HK-2 (cell line): ENCODE data around the gene ARSD.
"Not testable (repeated sequence)": the region's sequence is repeated elsewhere in the genome, so short reads cannot be mapped to it uniquely, and the experiment has no call there.

ENCODE experiments used
- DNase-seq: peaks from one replicate; pipeline ENCODE4 v3.0.0-alpha.2; 2018; ENCODE audit not compliant: unreplicated experiment

Gene ARSD

GRCh38 chrX:2892816-2893215, 36.3 kb downstream of the ARSD start:
- no peak for DNase-seq

GRCh38 chrX:2890536-2891460, 38.3 kb downstream of the ARSD start:
- not testable (repeated sequence) for DNase-seq

GRCh38 chrX:2889706-2890490, 39.2 kb downstream of the ARSD start:
- not testable (repeated sequence) for DNase-seq

GRCh38 chrX:2889045-2889605, 40.0 kb downstream of the ARSD start:
- DNase-seq, result no peak

GRCh38 chrX:2888309-2888708, 40.8 kb downstream of the ARSD start:
- DNase-seq, result no peak

- no peak for DNase-seq
These were observed 45.4 kb downstream of the ARSD start for GRCh38 chrX:2883770-2884169.

GRCh38 chrX:2879670-2880069, 49.5 kb downstream of the ARSD start:
- no peak for DNase-seq

GRCh38 chrX:2878563-2878962, 50.6 kb downstream of the ARSD start:
- no peak for DNase-seq

- no peak for DNase-seq
These were observed 53.2 kb downstream of the ARSD start for GRCh38 chrX:2875798-2876399.

GRCh38 chrX:2875136-2875481, 54.0 kb downstream of the ARSD start:
- DNase-seq, result no peak

GRCh38 chrX:2874222-2875135, 54.7 kb downstream of the ARSD start:
- no peak for DNase-seq

- no peak for DNase-seq
These were observed 56.4 kb downstream of the ARSD start for GRCh38 chrX:2872671-2873277.

- DNase-seq, result no peak
These were observed 57.3 kb downstream of the ARSD start for GRCh38 chrX:2871831-2872230.

GRCh38 chrX:2870650-2871049, 58.5 kb downstream of the ARSD start:
- DNase-seq, result no peak

GRCh38 chrX:2867206-2867605, 61.9 kb downstream of the ARSD start:
- DNase-seq, result no peak

- no peak for DNase-seq
These were observed 65.5 kb downstream of the ARSD start for GRCh38 chrX:2863646-2864045.

GRCh38 chrX:2862404-2862803, 66.7 kb downstream of the ARSD start:
- DNase-seq, result no peak

GRCh38 chrX:2859197-2859797, 69.8 kb downstream of the ARSD start:
- DNase-seq, result no peak

- DNase-seq, result no peak
These were observed 71.6 kb downstream of the ARSD start for GRCh38 chrX:2857566-2857965.

- DNase-seq, result no peak
These were observed 73.4 kb downstream of the ARSD start for GRCh38 chrX:2855761-2856160.
